ENCODE data around the gene TGFBI. TPM values are rescaled to one million over a fixed set of nuclear protein-coding genes. Genes with fewer than 3 reads are reported as not detected.

TGFBI gene
- total and polyA plus RNA-seq, 5 experiments from 2014 or later = 0.34 to 11.7 (median 6.0) TPM; not detected in 1

GRCh38 chr5:136106351-136107031, 77.7 kb downstream of the TGFBI start:
- peaks cover 0 to 2% (median 0%) of the 10 kb centered on the region in 4 donors for H3K4me1 Mint-ChIP-seq
- no peaks in the 10 kb centered on the region for H3K36me3 Mint-ChIP-seq
- no peak for ATAC-seq
- no peak for DNase-seq
- H3K4me3 Mint-ChIP-seq = no peak overlapping the region
- peaks cover 0 to 6% (median 0%) of the 10 kb centered on the region in 5 donors for H3K27me3 Mint-ChIP-seq
- no peaks in the 10 kb centered on the region for H3K9me3 Mint-ChIP-seq
- no peak overlapping the region for H3K27ac Mint-ChIP-seq
- POLR2A ChIA-PET = no interaction called here

- POLR2A ChIA-PET = no interaction called here
- no peaks in the 10 kb centered on the region for H3K36me3 Mint-ChIP-seq
Observed at GRCh38 chr5:136108180-136108611, 79.4 kb downstream of the TGFBI start.

DNA sequence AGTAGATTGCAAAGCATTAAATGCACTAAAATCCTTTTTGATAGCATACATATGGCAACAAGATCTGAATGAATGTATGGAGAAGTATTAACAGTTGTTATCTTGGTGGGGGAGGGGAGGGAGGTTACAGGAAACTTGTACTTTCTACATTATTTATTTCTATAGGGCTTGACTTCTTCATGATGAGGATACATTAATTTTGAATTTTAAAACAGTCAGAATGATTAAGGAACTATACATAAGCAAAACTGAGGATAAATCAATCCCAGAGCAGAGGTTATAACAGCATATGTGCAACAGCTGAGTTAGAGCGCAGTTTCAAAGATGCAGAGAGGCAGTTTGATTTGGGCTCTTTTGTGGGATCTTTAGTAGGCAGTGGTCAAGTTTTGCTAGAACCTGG, 80.0 kb downstream of the TGFBI start:
- ATAC-seq (no peak), DNase-seq (no peak)
- peaks cover 0 to 2% (median 0%) of the 10 kb centered on the region in 4 donors for H3K4me1 Mint-ChIP-seq
- POLR2A ChIA-PET = no interaction called here
- peaks cover 0 to 8% (median 3%) of the 10 kb centered on the region in 5 donors for H3K27me3 Mint-ChIP-seq
- H3K27ac Mint-ChIP-seq = peak overlapping the region in 1 of 10 donors; percentile 39
- H3K36me3 Mint-ChIP-seq = no peaks in the 10 kb centered on the region
- H3K9me3 Mint-ChIP-seq = no peaks in the 10 kb centered on the region
- H3K4me3 Mint-ChIP-seq = no peak overlapping the region

More at GRCh38 chr5:136108180-136108611, 79.4 kb downstream of the TGFBI start:
- H3K9me3 Mint-ChIP-seq = no peaks in the 10 kb centered on the region
- no peak overlapping the region for H3K4me3 Mint-ChIP-seq
- H3K27ac Mint-ChIP-seq = no peak overlapping the region
- DNase-seq (no peak), ATAC-seq (no peak)
- H3K4me1 Mint-ChIP-seq = peaks cover 0 to 2% (median 0%) of the 10 kb centered on the region in 4 donors
- peaks cover 0 to 8% (median 2%) of the 10 kb centered on the region in 5 donors for H3K27me3 Mint-ChIP-seq

DNA sequence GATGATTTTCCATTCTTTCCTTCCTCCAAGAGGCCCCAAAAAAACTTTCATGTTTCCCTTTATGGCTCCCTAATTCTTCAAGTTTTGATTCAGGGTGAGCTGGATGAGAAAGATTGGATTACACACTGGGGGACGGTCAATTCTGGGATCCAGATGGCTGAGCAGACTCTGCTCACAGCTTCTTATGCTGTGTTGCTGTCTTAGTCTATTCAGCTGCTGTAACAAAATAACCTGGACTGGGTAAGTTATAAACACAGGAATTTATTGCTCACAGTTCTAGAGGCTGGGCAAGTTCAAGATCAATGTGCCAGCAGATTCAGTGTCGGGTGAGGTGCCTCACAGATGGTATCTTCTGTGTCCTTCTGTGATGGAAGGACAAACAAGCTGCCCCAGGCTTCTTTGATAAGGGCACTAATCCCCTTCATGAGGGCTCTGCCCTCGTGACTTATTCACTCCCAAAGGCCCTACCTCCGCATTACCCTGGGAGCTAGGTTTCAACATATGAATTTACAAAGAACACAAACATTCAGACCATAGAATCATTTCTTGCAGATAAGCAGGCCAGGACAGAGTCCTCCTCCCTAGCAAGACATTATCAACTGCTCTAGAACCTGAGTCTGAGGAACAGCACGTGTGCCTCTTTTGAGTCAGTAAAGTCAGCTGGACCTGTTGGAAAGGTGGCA, 80.8 kb downstream of the TGFBI start:
- Mint-ChIP-seq H3K9me3 (no peaks in the 10 kb centered on the region), H3K4me1 (peaks cover 0 to 2% (median 0%) of the 10 kb centered on the region in 4 donors), H3K27me3 (peaks cover 0 to 6% (median 3%) of the 10 kb centered on the region in 5 donors), H3K36me3 (no peaks in the 10 kb centered on the region), H3K4me3 (no peak overlapping the region), H3K27ac (peak overlapping the region in 1 of 10 donors; percentile 3)
- no peak for ATAC-seq
- no peak for DNase-seq
- POLR2A ChIA-PET = no interaction called here

Other genes with a start within 250 kb of the TGFBI start
- gene SLC25A48, start 194.3 kb upstream of the TGFBI start, total RNA-seq = not detected
- not detected for gene SLC25A48, start 194.3 kb upstream of the TGFBI start, polyA plus RNA-seq
- not detected for gene IL9, start 133.1 kb upstream of the TGFBI start, total RNA-seq
- not detected for gene IL9, start 133.1 kb upstream of the TGFBI start, polyA plus RNA-seq
- gene LECT2, start 74.0 kb upstream of the TGFBI start, total RNA-seq = not detected
- gene LECT2, start 74.0 kb upstream of the TGFBI start, polyA plus RNA-seq = not detected
- 10 to 100 TPM; 20.0 to 21.5 TPM for gene SMAD5, start 103.9 kb downstream of the TGFBI start, total RNA-seq
- gene SMAD5, start 103.9 kb downstream of the TGFBI start, polyA plus RNA-seq = 10 to 100 TPM; 10.8 to 17.2 (median 14.7) TPM
- gene SMIM32, start 164.2 kb downstream of the TGFBI start, total RNA-seq = not detected
- gene SMIM32, start 164.2 kb downstream of the TGFBI start, polyA plus RNA-seq = not detected

Measured in naive thymus-derived CD8-positive, alpha-beta T cell (primary cell).